ENCODE results near the gene GLI1. TPM values are rescaled to one million over a fixed set of nuclear protein-coding genes. Genes with fewer than 3 reads are reported as not detected.

The GLI1 gene
- total and polyA plus RNA-seq, 2 of the 13 experiments (the other 11 are each of a cell fraction or from before 2014, with no cell fraction given): 0.09 to 0.20 TPM

DNA sequence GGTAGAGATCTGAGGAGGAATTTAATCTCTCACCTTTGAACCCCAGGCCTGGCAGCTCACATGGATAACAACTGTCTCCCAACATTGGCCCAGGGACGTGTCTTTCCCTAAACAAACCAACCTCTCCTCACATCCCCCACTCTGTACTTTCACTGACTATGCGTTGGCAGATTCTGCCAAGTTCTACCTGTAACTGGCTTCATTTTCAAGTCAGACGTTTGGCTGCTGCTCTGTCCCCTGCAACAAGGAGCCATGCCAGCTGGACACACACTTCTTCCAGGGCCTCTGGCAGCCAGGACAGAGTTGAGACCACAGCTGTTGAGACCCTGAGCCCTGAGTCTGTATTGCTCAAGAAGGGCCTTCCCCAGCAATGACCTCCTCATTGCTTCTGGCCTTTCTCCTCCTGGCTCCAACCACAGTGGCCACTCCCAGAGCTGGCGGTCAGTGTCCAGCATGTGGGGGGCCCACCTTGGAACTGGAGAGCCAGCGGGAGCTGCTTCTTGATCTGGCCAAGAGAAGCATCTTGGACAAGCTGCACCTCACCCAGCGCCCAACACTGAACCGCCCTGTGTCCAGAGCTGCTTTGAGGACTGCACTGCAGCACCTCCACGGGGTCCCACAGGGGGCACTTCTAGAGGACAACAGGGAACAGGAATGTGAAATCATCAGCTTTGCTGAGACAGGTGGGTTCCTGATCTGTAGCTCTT is 24.9 kb upstream of the GLI1 start, which contains the start of gene INHBC (continued):
- TF ChIP-seq, protein P1, sequence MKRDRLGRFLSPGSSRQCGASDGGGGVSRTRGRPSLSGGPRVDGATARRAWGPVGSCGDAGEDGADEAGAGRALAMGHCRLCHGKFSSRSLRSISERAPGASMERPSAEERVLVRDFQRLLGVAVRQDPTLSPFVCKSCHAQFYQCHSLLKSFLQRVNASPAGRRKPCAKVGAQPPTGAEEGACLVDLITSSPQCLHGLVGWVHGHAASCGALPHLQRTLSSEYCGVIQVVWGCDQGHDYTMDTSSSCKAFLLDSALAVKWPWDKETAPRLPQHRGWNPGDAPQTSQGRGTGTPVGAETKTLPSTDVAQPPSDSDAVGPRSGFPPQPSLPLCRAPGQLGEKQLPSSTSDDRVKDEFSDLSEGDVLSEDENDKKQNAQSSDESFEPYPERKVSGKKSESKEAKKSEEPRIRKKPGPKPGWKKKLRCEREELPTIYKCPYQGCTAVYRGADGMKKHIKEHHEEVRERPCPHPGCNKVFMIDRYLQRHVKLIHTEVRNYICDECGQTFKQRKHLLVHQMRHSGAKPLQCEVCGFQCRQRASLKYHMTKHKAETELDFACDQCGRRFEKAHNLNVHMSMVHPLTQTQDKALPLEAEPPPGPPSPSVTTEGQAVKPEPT (CRISPR knock-in tag; IDR thresholded peaks at IDR 0.05; ENCODE audit: low read depth): no peak; the same call in 1 of the 2 replicates
- no peak for TF ChIP-seq ZNF136 (CRISPR knock-in tag; IDR thresholded peaks at IDR 0.05; ENCODE audit: low read depth)
- TF ChIP-seq, protein P2, sequence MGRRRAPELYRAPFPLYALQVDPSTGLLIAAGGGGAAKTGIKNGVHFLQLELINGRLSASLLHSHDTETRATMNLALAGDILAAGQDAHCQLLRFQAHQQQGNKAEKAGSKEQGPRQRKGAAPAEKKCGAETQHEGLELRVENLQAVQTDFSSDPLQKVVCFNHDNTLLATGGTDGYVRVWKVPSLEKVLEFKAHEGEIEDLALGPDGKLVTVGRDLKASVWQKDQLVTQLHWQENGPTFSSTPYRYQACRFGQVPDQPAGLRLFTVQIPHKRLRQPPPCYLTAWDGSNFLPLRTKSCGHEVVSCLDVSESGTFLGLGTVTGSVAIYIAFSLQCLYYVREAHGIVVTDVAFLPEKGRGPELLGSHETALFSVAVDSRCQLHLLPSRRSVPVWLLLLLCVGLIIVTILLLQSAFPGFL (CRISPR knock-in tag; IDR thresholded peaks at IDR 0.05): no peak
- TF ChIP-seq ZBTB20 (CRISPR knock-in tag; IDR thresholded peaks at IDR 0.05; ENCODE audit: borderline replicate concordance, low read depth): no peak
- TF ChIP-seq SRSF4 (IDR thresholded peaks at IDR 0.05; ENCODE audit: low read depth, low read length, poor library complexity, severe bottlenecking): no peak
- no peak for TF ChIP-seq ZNF572 (CRISPR knock-in tag; IDR thresholded peaks at IDR 0.05)
- TF ChIP-seq, protein P3, sequence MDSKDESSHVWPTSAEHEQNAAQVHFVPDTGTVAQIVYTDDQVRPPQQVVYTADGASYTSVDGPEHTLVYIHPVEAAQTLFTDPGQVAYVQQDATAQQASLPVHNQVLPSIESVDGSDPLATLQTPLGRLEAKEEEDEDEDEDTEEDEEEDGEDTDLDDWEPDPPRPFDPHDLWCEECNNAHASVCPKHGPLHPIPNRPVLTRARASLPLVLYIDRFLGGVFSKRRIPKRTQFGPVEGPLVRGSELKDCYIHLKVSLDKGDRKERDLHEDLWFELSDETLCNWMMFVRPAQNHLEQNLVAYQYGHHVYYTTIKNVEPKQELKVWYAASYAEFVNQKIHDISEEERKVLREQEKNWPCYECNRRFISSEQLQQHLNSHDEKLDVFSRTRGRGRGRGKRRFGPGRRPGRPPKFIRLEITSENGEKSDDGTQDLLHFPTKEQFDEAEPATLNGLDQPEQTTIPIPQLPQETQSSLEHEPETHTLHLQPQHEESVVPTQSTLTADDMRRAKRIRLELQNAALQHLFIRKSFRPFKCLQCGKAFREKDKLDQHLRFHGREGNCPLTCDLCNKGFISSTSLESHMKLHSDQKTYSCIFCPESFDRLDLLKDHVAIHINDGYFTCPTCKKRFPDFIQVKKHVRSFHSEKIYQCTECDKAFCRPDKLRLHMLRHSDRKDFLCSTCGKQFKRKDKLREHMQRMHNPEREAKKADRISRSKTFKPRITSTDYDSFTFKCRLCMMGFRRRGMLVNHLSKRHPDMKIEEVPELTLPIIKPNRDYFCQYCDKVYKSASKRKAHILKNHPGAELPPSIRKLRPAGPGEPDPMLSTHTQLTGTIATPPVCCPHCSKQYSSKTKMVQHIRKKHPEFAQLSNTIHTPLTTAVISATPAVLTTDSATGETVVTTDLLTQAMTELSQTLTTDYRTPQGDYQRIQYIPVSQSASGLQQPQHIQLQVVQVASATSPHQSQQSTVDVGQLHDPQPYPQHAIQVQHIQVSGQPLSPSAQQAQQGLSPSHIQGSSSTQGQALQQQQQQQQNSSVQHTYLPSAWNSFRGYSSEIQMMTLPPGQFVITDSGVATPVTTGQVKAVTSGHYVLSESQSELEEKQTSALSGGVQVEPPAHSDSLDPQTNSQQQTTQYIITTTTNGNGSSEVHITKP (CRISPR knock-in tag; IDR thresholded peaks at IDR 0.05; ENCODE audit: low read depth): no peak
- TF ChIP-seq, protein P4, sequence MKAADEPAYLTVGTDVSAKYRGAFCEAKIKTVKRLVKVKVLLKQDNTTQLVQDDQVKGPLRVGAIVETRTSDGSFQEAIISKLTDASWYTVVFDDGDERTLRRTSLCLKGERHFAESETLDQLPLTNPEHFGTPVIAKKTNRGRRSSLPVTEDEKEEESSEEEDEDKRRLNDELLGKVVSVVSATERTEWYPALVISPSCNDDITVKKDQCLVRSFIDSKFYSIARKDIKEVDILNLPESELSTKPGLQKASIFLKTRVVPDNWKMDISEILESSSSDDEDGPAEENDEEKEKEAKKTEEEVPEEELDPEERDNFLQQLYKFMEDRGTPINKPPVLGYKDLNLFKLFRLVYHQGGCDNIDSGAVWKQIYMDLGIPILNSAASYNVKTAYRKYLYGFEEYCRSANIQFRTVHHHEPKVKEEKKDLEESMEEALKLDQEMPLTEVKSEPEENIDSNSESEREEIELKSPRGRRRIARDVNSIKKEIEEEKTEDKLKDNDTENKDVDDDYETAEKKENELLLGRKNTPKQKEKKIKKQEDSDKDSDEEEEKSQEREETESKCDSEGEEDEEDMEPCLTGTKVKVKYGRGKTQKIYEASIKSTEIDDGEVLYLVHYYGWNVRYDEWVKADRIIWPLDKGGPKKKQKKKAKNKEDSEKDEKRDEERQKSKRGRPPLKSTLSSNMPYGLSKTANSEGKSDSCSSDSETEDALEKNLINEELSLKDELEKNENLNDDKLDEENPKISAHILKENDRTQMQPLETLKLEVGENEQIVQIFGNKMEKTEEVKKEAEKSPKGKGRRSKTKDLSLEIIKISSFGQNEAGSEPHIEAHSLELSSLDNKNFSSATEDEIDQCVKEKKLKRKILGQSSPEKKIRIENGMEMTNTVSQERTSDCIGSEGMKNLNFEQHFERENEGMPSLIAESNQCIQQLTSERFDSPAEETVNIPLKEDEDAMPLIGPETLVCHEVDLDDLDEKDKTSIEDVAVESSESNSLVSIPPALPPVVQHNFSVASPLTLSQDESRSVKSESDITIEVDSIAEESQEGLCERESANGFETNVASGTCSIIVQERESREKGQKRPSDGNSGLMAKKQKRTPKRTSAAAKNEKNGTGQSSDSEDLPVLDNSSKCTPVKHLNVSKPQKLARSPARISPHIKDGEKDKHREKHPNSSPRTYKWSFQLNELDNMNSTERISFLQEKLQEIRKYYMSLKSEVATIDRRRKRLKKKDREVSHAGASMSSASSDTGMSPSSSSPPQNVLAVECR (CRISPR knock-in tag; IDR thresholded peaks at IDR 0.05; ENCODE audit: borderline replicate concordance): peak; percentile 44; the same call in 1 of the 2 replicates
- TF ChIP-seq TBL1XR1 (IDR thresholded peaks at IDR 0.05; ENCODE audit: borderline replicate concordance, low read length, partially characterized antibody): no peak
- no peak for TF ChIP-seq CHD2 (IDR thresholded peaks at IDR 0.05; ENCODE audit: low read depth, low read length)
- no peak; the same call in 1 of the 2 replicates for TF ChIP-seq CBX5 (CRISPR knock-in tag; IDR thresholded peaks at IDR 0.05; ENCODE audit: borderline replicate concordance)
- no peak for TF ChIP-seq ZKSCAN1 (IDR thresholded peaks at IDR 0.05; ENCODE audit: low read length)
- peak; percentile 64; the same call in 1 of the 2 replicates for TF ChIP-seq TMF1 (CRISPR knock-in tag; IDR thresholded peaks at IDR 0.05; ENCODE audit: low read depth)
- TF ChIP-seq ZNF207 (IDR thresholded peaks at IDR 0.05; ENCODE audit: borderline replicate concordance): no peak
- no peak for TF ChIP-seq ZNF17 (CRISPR knock-in tag; IDR thresholded peaks at IDR 0.05)
- peak; percentile 80; the same call in 1 of the 2 replicates for TF ChIP-seq CEBPB (IDR thresholded peaks at IDR 0.05; ENCODE audit: borderline replicate concordance, low read depth, low read length)
- no peak for TF ChIP-seq PRMT3 (CRISPR knock-in tag; IDR thresholded peaks at IDR 0.05; ENCODE audit: borderline replicate concordance, low read depth)
- TF ChIP-seq YEATS4 (CRISPR knock-in tag; IDR thresholded peaks at IDR 0.05; ENCODE audit: borderline replicate concordance): peak; percentile 60; the same call in 1 of the 2 replicates

All from HepG2 (cell line).